T47D (cell line): Measurements from ENCODE around the gene VPS51.

Experiments
- DNase-seq, 2 experiments: peaks; one replicate each; pipeline versions ENCODE4 v3.0.0 to v3.0.0-alpha.2; 2011 to 2012; ENCODE audit warnings: low read depth in 1 of 2, low spot score in 1 of 2
- JUND ChIP-seq: IDR thresholded peaks from 2 replicates; pipeline ENCODE4 v1.6.1; 2012; ENCODE audit warnings: low read depth
- in situ Hi-C: cut with HindIII; loops from 2 replicates; pipeline ENCODE4 v1.10.0; 2016; ENCODE audit warnings: low sequenced_read_pairs, low pct_unique_long_range_greater_than_20kb

Gene VPS51

DNA sequence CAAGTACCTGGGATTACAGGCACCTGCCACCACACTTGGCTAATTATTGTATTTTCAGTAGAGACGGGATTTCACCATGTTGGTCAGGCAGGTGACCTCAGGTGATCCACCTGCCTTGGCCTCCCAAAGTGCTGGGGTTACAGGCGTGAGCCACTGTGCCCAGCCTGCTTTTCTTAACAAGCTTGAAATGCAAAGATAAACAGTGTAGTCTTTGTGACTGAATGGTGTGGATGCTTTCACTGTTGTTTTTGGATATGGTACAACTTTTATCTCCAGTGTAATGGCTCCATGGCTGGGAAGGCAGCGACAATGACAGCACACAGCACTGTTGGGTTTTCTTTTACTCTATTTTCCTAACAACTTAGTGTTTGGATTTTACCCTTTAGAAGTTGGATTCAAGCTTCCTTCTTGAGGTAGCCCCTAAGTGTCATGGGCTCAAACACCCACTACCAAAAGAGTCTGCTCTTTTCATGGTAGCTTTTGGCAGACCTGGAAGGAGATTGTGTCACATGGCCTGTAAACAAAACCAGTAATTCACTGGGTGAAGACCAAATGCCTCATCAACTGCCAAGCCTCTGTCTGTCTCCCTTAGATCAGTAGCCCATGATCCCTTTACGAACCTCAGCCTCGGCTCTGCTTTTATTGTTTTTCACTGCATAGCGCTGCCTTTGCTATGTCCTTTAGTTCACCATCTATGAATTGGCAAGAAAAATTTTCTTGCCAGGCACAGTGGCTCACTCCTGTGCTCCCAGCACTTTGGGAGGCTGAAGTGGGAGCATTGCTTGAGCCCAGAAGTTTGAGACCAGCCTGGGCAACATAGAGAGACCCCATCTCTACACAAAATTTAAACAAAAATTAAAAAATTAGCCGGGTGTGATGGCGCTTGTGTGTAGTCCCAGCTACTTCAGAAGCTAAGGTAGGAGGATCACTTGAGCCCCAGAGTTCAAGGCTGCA is 6.4 kb downstream of the VPS51 start:
- no peak for TF ChIP-seq JUND
- in situ Hi-C loops = no loop called here
- peak in 1 of 2 experiments; percentile 86 for DNase-seq

DNA sequence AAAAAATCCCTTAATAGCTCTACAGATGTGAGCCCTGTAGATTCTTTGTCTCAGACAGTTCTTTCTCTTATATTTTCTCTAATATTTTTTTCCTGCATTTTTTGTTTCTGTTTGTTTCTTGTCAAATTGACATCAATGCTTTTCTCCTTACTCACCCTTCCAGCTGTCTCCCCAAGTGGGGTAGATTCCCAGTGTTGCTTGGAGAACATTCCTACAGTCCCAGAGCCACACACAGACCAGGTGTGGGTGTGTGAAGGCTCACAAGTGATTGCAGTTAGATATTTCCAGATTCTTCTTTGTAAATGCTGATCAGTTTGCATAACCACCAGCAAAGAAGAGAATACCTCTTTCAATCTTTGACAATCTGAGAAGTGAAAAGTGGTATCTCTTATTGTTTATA is 7.5 kb downstream of the VPS51 start:
- in situ Hi-C loops = no loop called here
- DNase-seq = no peak
- no peak for TF ChIP-seq JUND

DNA sequence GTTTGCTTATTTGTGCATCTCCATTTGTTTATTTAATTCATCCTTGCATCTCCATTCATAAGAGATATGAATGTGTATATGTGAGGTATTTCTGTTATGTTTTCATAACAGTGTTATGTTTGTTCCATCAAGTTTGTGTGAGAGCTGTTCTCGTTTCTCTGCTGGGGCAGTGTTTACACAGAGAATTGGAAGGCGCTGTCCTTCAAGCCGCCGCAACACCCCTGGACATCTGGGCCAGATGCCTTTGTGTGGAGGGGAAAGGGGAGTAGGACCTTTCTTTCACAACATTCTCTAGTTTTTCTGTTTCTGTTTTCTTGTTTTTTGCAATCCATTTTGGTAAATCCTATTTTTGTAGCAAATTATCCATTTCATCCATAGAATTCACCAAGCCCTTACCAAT is 8.6 kb downstream of the VPS51 start:
- TF ChIP-seq JUND = no peak
- DNase-seq = no peak
- in situ Hi-C loops = no loop called here

DNA sequence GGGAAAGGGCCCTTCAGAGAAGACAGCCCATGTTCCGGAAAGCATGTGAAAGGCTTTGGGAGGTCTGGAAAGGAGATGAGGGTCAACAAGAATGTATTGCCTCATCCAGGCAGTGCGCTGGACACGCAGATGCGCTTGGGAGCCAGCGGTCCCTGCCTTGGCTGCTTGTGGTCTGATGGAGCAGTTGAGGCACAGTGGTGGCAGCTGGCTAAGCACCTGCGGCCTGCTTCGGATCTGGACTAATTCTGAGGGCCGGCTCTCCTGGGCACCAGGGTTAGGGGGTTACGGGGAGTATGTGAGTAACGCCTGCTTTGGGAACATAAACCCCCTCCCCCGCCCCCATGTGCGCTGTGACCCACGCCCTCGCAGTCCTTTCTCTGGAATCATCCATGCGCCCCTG is 11.1 kb downstream of the VPS51 start:
- no peak for TF ChIP-seq JUND
- in situ Hi-C loops = no loop called here
- DNase-seq = no peak

DNA sequence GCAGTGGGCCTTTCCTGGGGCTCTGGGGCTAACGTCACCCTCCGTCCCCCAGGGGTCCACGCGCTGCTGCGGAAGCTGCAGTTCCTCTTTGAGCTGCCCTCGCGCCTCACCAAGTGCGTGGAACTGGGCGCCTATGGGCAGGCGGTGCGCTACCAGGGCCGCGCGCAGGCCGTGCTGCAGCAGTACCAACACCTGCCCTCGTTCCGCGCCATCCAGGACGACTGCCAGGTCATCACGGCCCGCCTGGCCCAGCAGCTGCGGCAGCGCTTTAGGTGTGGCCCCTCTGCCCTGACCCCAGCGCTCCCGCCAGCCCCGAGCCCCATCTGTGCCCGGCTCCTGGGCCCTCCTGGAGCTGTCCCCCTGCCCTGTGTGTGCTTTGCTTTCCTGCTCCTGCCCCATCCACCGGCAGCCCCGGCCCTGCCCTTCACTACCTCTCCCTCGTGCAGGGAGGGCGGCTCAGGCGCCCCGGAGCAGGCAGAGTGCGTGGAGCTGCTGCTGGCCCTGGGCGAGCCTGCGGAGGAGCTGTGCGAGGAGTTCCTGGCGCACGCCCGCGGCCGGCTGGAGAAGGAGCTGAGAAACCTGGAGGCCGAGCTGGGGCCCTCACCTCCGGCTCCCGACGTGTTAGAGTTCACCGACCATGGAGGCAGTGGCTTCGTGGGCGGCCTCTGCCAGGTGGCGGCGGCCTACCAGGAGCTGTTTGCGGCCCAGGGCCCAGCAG is 11.9 kb downstream of the VPS51 start:
- in situ Hi-C loops = no loop called here
- no peak for DNase-seq
- TF ChIP-seq JUND = no peak

DNA sequence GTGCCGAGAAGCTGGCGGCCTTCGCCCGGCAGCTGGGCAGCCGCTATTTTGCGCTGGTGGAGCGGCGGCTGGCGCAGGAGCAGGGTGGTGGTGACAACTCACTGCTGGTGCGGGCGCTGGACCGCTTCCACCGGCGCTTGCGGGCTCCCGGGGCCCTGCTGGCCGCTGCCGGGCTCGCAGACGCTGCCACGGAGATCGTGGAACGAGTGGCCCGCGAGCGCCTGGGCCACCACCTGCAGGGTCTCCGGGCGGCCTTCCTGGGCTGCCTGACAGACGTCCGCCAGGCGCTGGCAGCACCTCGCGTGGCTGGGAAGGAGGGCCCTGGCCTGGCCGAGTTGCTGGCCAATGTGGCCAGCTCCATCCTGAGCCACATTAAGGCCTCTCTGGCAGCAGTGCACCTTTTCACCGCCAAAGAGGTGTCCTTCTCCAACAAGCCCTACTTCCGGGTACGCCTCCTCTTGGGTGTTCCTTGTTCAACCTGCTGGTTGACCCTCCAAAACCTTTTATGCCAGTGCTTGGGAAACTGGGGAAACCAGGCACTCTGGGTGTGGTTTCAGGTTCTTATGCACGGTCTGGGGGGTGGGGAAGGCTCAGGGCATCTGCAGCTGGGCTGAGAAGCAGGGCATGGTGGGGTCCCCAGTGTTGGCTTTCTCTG is 12.6 kb downstream of the VPS51 start:
- in situ Hi-C loops = no loop called here
- TF ChIP-seq JUND = no peak
- peak; percentile 81 to 98 for DNase-seq

DNA sequence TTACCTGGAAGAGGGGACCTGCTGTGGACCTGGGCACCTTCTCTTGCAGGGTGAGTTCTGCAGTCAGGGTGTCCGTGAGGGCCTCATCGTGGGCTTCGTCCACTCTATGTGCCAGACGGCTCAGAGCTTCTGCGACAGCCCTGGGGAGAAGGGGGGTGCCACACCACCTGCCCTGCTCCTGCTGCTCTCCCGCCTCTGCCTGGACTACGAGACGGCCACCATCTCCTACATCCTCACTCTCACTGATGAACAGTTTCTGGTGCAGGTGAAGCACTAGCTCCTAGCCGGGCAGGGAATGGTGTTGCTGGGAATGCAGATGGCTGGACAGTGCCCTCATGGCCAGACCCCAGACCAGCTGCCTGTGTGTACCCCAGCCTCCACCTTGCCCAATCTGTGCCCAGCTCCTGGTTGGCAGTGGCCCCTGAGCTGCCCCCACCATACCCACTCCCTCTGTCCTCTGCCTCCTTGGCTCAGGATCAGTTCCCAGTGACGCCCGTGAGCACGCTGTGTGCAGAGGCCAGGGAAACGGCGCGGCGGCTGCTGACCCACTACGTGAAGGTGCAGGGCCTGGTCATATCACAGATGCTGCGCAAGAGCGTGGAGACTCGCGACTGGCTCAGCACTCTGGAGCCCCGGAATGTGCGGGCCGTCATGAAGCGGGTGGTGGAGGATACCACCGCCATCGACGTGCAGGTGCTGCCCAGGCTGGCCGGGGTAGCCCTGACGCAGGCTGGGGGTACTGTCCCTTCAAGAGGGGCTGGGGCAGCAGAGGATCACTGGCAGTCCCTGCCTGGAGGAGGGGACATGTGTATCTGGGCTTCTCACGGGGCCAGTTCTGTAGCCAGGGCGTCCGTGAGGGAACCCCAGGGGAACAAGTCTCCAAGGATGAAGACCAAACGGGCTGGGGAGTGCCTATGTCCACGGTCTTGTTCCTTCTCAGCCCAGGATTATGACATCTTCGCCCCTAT is 13.5 kb downstream of the VPS51 start:
- TF ChIP-seq JUND = no peak
- in situ Hi-C loops = no loop called here
- DNase-seq = no peak

DNA sequence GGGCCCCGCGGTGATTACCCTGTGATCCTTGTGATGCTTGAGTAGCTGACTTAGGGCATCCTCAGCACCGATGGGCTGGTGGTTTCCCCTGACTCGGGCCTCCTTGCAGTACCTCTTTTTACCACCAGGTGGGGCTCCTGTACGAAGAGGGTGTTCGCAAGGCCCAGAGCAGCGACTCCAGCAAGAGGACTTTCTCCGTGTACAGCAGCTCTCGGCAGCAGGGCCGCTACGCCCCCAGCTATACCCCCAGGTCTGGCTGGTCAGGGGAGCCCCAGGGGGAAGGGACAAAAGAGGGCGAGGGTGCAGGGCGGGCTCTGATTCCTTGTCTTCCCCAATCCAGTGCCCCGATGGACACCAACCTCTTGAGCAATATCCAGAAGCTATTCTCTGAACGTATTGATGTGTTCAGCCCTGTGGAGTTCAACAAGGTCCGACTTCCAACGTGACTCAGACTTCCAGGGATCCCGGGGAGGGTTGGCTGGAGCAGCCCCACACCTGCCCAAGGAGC is 14.4 kb downstream of the VPS51 start:
- TF ChIP-seq JUND = no peak
- in situ Hi-C loops = no loop called here
- DNase-seq = peak; percentile 89 to 91

DNA sequence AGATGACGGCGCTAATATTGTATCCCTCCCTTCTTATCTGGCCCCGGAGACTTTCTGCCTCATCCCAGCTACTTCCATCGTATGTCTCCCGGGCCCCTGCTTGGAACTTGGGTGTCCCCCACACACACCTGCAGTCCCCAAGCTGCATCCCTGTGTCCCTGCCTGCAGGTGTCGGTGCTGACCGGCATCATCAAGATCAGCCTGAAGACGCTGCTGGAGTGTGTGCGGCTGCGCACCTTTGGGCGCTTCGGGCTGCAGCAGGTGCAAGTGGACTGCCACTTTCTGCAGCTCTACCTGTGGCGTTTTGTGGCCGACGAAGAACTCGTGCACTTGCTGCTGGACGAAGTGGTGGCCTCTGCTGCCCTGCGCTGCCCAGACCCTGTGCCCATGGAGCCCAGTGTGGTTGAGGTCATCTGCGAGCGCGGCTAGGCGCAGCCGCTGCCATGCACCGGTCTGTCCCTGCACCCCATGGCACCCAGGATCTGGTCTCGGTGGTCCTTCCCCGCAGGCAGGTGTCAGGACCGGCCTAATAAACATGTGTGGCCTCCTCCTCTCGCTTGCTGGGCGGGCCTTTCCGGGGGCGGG is 15.2 kb downstream of the VPS51 start:
- no peak for TF ChIP-seq JUND
- in situ Hi-C loops = no loop called here
- DNase-seq = no peak

DNA sequence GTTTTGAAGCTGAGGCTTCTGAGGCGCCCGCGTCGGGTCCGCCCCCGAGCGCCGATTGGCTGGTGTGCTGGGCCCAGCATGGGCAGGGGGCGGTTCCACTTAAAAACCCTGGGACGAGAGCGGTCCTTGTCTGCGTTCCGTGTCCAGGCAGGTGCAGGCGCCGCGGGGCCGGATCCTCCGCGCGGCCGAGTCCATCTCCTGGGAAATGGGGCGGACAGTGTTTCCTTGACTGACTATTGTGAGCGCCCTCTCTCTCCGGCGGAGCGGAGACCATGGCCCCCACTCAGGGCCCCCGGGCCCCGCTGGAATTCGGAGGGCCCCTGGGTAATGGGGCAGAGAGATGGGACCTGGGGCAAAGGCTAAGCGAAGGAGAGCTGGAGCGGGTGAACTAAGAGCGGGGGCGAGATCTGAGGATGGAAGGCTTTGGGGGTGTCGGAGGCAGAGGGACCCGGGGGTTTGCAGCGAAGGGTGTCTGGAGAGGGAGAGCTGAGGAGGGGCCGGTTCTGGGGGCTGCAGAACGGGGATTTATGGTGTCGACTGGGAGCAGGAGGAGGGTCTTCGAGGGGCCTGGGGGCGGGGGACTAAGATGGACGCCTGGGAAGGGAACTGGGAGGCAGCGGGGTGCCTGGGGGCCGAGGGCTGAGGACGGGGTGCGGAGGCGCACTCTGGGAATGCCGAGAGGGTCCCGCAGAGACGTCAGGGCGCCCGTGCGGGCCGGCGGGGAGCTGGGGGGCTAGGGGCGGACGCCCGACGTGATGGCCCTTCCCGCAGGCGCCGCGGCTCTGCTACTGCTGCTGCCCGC is 15.9 kb downstream of the VPS51 start, which contains the start of gene TM7SF2:
Gene TM7SF2, plus strand, starts transcription at position 129 of the 802 bp plus-strand sequence. Its CDS starts 144 bp downstream, at position 273.
- peak; percentile 99 for DNase-seq
- in situ Hi-C loops = no loop called here
- 0 out of 2 replicates have a peak, but pooled peaks have one; percentile 14 for TF ChIP-seq JUND
